Skeletal muscle satellite cell (primary cell): ENCODE measurements around the gene CFAP61.

Source experiments
- H3K27me3 ChIP-seq: 2 replicates; pipeline ENCODE4 v1.7.0; 2013; ENCODE audit warnings: low read length; ENCODE audit not compliant: control insufficient read depth, insufficient read depth
- H3K36me3 ChIP-seq: 2 replicates; pipeline ENCODE4 v1.7.0; 2013; ENCODE audit warnings: mild to moderate bottlenecking, control low read depth, low read length; ENCODE audit not compliant: insufficient read depth
- H3K4me1 ChIP-seq: 2 replicates; pipeline ENCODE4 v1.7.0; 2013; ENCODE audit warnings: low read length; ENCODE audit not compliant: control insufficient read depth, insufficient read depth
- H3K4me2 ChIP-seq: 2 replicates; pipeline ENCODE4 v1.7.0; 2013; ENCODE audit warnings: mild to moderate bottlenecking, low read length
- H3K4me3 ChIP-seq: 2 replicates; pipeline ENCODE4 v1.7.0; 2013; ENCODE audit warnings: low read length
- H3K9ac ChIP-seq: 2 replicates; pipeline ENCODE4 v1.7.0; 2013; ENCODE audit warnings: mild to moderate bottlenecking, low read depth, low read length, moderate library complexity
- H3K9me3 ChIP-seq: replicated peaks from 2 replicates; pipeline ENCODE4 v1.7.0; 2013; ENCODE audit warnings: mild to moderate bottlenecking, control low read depth, low read length

Gene CFAP61

GRCh38 chr20:20386192-20386591, 333.9 kb downstream of the CFAP61 start:
- H3K9ac ChIP-seq, result no peak overlapping the region
- no peak overlapping the region for H3K4me3 ChIP-seq
- H3K27me3 ChIP-seq, result no peaks in the 10 kb centered on the region
- no peaks in the 10 kb centered on the region for H3K36me3 ChIP-seq
- H3K4me1 ChIP-seq, result no peaks in the 10 kb centered on the region
- no peaks in the 10 kb centered on the region for H3K9me3 ChIP-seq
- H3K4me2 ChIP-seq, result no peak overlapping the region

- H3K4me2 ChIP-seq, result no peak overlapping the region
- H3K9me3 ChIP-seq, result no peaks in the 10 kb centered on the region
- H3K36me3 ChIP-seq, result no peaks in the 10 kb centered on the region
- H3K27me3 ChIP-seq, result no peaks in the 10 kb centered on the region
- no peak overlapping the region for H3K4me3 ChIP-seq
- H3K9ac ChIP-seq, result no peak overlapping the region
- H3K4me1 ChIP-seq, result no peaks in the 10 kb centered on the region
Measured at GRCh38 chr20:20390393-20390792, 338.1 kb downstream of the CFAP61 start.

DNA sequence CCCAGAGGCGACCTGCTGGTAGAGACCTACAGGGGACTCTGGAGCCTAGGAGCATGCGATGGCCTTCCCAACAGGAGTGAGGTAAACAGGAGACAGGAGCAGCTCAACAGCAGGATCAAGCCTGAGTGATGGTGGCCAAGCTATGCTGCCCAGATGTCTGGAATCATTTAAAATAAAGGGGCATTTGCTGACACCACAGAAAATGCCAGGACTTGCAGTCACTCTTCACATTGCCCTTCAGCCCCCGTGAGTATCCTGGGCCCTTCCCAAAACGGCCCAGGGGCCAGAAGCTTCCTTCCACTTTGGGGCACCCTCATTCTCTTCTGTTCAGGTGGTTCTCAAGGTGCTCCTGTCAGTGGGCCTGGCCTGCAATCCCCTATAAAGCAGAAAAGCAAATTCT, 338.8 kb downstream of the CFAP61 start:
- Histone ChIP-seq H3K36me3 (no peaks in the 10 kb centered on the region), H3K9me3 (no peaks in the 10 kb centered on the region), H3K27me3 (no peaks in the 10 kb centered on the region), H3K9ac (no peak overlapping the region), H3K4me3 (no peak overlapping the region), H3K4me2 (no peak overlapping the region), H3K4me1 (no peaks in the 10 kb centered on the region)

- Histone ChIP-seq H3K4me2 (no peak overlapping the region), H3K27me3 (no peaks in the 10 kb centered on the region), H3K4me1 (no peaks in the 10 kb centered on the region), H3K9ac (no peak overlapping the region), H3K4me3 (no peak overlapping the region), H3K9me3 (no peaks in the 10 kb centered on the region), H3K36me3 (no peaks in the 10 kb centered on the region)
Measured at GRCh38 chr20:20391766-20392165, 339.4 kb downstream of the CFAP61 start.

DNA sequence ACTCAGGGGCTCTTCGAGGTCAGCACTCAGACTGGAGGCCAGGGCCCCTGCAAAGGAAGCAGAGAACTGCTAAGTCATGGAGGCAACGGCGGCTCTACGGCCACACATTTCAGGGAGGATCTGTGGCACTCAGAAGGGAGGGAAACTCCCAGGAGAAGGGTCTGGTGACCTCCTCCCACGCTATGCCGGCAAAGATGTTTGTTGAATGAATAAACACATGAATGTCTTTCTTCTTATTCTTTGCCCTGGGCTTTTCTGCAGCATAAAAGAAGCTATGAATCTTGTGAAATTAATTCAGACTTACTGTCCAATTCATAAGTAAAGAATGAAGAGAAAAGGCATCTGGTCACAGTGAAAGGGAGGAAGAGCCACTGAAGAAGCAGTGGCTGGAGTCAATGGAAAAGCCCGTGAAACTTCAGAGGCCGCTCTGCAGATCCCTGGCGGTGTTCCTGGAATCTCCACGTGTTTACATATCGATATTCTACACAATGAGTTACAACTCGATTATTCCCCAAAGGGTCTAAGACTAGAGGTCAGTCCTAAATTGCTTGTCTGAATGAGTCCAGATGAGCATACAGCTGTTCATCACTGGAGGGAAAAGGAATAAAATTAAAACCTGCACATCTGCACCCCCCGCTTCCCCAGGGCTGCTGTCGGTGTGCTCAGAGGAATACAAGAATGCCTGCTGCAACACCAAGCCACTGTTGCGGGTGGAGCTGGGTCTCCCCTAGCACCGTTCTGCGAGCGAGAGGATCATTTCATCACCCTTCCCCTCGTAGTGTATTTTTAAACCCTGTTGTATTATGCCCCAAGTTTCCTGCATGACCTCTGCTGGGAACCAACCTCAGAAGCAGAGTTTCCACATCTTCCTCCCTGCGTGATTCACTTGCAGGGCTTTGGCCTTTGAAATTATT, 341.1 kb downstream of the CFAP61 start:
- no peak overlapping the region for H3K9ac ChIP-seq

GRCh38 chr20:20395087-20395486, 342.8 kb downstream of the CFAP61 start:
- H3K36me3 ChIP-seq, result no peaks in the 10 kb centered on the region
- H3K4me1 ChIP-seq, result no peaks in the 10 kb centered on the region
- no peak overlapping the region for H3K4me2 ChIP-seq
- no peak overlapping the region for H3K9ac ChIP-seq
- H3K4me3 ChIP-seq, result no peak overlapping the region
- H3K27me3 ChIP-seq, result no peaks in the 10 kb centered on the region
- H3K9me3 ChIP-seq, result no peaks in the 10 kb centered on the region

More for the DNA sequence above, 341.1 kb downstream of the CFAP61 start:
- Histone ChIP-seq H3K4me2 (no peak overlapping the region), H3K4me3 (no peak overlapping the region), H3K27me3 (no peaks in the 10 kb centered on the region), H3K9me3 (no peaks in the 10 kb centered on the region), H3K36me3 (no peaks in the 10 kb centered on the region), H3K4me1 (no peaks in the 10 kb centered on the region)

- no peaks in the 10 kb centered on the region for H3K36me3 ChIP-seq
- no peak overlapping the region for H3K9ac ChIP-seq
- H3K4me1 ChIP-seq, result no peaks in the 10 kb centered on the region
- no peak overlapping the region for H3K4me2 ChIP-seq
- no peak overlapping the region for H3K4me3 ChIP-seq
- no peaks in the 10 kb centered on the region for H3K9me3 ChIP-seq
- no peaks in the 10 kb centered on the region for H3K27me3 ChIP-seq
Measured at GRCh38 chr20:20395903-20396568, 343.7 kb downstream of the CFAP61 start.

DNA sequence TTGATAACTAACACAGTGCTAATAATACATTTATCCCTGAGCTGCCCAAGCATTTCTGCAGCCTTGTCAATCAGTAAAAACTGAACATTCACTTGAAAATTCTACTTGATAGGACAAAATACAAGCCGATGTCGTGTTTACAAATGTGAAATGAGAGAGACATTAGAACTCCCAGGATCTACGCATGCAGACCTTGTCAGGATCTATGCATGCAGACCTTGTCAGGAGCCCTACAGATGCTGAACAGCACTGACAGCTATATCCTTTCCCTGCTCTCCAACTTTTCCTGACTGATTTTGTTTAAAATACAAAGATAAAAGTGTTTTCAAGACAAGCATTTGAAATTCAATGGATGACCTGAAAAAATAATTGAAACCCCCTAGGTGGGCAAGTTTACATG, 344.5 kb downstream of the CFAP61 start:
- H3K4me1 ChIP-seq, result no peaks in the 10 kb centered on the region
- no peaks in the 10 kb centered on the region for H3K36me3 ChIP-seq
- H3K27me3 ChIP-seq, result no peaks in the 10 kb centered on the region

DNA sequence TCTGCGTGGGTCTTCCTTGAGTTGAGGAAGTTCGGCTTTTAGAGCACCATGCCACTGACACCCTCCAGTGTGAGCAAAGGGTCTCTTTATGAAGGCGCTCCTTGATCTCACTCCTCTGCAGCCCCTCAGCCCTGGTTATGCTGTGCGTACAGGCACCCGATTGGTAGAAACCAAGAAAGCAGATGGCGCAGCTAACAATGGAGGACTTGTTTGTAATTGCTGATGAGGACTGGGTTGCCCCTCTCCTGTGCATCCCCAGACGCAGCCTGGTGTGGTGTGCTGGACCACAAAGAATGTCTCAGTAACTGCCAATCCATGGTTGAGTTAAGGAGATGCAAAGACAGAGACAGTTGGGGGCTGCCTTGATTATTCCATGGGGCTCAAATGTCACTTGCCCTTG, 345.8 kb downstream of the CFAP61 start:
- Histone ChIP-seq H3K9me3 (no peaks in the 10 kb centered on the region), H3K27me3 (no peaks in the 10 kb centered on the region), H3K4me2 (no peak overlapping the region), H3K4me3 (no peak overlapping the region), H3K4me1 (no peaks in the 10 kb centered on the region), H3K36me3 (no peaks in the 10 kb centered on the region), H3K9ac (no peak overlapping the region)

More for the DNA sequence above, 344.5 kb downstream of the CFAP61 start:
- no peak overlapping the region for H3K9ac ChIP-seq
- H3K4me3 ChIP-seq, result no peak overlapping the region
- H3K4me2 ChIP-seq, result no peak overlapping the region
- H3K9me3 ChIP-seq, result no peaks in the 10 kb centered on the region

DNA sequence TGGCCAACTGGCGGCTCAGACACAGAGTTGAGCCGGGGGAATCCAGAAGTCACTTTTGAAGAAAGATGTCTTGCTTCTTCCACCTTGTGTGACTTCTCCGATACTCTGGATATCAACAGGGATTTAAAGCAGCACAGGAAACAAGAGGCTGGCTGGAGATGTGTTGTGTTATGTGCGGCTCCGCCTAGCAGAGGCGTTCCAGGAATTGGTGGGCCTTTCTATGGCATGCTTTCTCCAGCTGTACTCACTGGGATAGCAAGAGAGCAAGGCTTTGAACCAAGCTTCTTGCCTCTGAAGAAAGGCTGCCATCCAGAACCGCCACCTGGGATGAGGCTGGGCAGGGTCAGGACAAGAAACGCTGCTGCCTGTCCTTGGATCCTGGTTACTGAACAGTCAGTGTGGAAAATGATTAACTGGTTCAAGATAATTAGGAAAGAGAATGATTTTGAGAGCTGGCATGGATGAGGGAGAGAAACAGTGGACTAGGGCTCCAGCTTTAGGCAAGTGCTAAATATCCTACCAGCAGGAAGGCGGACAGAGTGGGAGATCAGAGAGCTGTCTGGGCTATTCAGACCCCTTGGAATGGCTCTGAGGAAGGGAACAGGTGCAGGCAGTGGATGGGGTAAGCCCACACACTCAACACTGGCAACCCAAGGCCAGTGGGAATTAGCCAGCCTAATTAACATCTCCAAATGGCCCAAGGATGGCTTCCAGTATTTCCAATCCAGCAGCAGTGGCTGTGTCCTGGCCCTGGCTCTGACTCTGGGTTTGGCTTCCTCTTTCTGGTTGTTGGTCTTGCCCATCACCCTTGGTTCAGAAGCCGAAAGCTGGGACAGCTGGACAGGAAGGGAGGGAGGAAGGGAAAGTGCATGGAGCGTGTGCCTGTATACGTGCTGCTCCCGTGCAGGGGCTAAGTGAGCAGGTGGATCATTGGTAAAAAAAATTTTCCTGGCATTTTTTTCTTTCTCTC, 347.5 kb downstream of the CFAP61 start:
- H3K4me1 ChIP-seq, result no peaks in the 10 kb centered on the region
- H3K9ac ChIP-seq, result no peak overlapping the region
- no peak overlapping the region for H3K4me2 ChIP-seq
- no peak overlapping the region for H3K4me3 ChIP-seq
- H3K36me3 ChIP-seq, result no peaks in the 10 kb centered on the region
- H3K27me3 ChIP-seq, result no peaks in the 10 kb centered on the region
- H3K9me3 ChIP-seq, result no peaks in the 10 kb centered on the region

- Histone ChIP-seq H3K9me3 (no peaks in the 10 kb centered on the region), H3K4me1 (no peaks in the 10 kb centered on the region), H3K4me3 (no peak overlapping the region), H3K9ac (no peak overlapping the region), H3K4me2 (no peak overlapping the region), H3K27me3 (no peaks in the 10 kb centered on the region), H3K36me3 (no peaks in the 10 kb centered on the region)
Measured at GRCh38 chr20:20401991-20402390, 349.7 kb downstream of the CFAP61 start.
